ENCODE data around the gene DAP. TPM values are rescaled to one million over a fixed set of nuclear protein-coding genes. Genes with fewer than 3 reads are reported as not detected.

The DAP gene
- total RNA-seq, 1 experiment from 2014 or later, result 77.6 TPM

DNA sequence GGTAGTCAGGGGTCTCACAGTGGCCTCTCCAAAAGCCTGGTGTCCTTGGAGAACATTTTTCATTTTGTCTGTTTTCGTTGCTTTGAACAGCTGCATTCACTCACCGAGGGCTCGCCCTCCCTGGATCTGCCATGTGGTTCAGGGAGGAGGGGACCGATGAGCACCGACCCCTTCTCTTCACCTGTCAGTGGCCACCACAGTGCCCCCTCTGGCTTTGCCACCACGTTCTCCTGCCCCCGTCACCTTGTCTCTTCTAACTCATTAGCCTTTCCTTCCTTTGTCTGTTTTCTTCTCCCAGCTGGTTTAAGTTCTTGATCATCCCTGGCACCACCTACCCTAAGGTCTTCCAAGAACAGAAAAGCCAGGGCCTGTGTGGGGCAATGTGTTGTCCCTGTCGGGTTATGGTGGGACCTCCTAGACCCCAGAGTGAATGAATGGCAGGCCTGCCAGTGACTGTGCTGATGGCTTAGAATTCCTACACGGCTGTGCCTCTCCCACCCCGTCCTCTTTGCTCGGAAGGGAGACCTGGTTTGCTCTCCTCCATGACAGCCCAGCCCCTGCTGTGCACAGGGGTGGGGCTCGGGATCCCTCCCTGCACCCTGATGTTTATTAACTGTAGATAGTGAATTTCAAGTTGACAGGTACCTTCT, 107.2 kb downstream of the DAP start:
- H3K9me3 Mint-ChIP-seq (ENCODE audit: unreplicated experiment), result no peaks in the 10 kb centered on the region
- no peak overlapping the region for H3K4me3 Mint-ChIP-seq (ENCODE audit: unreplicated experiment)
- peaks cover 22% of the 10 kb centered on the region for H3K36me3 Mint-ChIP-seq (ENCODE audit: insufficient read depth, unreplicated experiment)
- Histone ChIP-seq H3K36me3 (ENCODE audit: control insufficient read depth, insufficient read depth, low read length) (no peaks in the 10 kb centered on the region), H3K27me3 (replicated peaks; ENCODE audit: control insufficient read depth, insufficient read depth, low read length) (no peaks in the 10 kb centered on the region), H3K4me1 (no peaks in the 10 kb centered on the region), H3K9me3 (no peaks in the 10 kb centered on the region), H3K4me3 (ENCODE audit: low read depth, low read length) (no peak overlapping the region)
- TF ChIP-seq, protein P1, sequence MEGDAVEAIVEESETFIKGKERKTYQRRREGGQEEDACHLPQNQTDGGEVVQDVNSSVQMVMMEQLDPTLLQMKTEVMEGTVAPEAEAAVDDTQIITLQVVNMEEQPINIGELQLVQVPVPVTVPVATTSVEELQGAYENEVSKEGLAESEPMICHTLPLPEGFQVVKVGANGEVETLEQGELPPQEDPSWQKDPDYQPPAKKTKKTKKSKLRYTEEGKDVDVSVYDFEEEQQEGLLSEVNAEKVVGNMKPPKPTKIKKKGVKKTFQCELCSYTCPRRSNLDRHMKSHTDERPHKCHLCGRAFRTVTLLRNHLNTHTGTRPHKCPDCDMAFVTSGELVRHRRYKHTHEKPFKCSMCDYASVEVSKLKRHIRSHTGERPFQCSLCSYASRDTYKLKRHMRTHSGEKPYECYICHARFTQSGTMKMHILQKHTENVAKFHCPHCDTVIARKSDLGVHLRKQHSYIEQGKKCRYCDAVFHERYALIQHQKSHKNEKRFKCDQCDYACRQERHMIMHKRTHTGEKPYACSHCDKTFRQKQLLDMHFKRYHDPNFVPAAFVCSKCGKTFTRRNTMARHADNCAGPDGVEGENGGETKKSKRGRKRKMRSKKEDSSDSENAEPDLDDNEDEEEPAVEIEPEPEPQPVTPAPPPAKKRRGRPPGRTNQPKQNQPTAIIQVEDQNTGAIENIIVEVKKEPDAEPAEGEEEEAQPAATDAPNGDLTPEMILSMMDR (IDR thresholded peaks at IDR 0.05; ENCODE audit: insufficient read depth in 1 of 2, low read depth in 1 of 2, low read length in 1 of 2, severe bottlenecking in 1 of 2, unreplicated experiment in 1 of 2), result no peak
- CTCF ChIA-PET, result no interaction called here
- no peaks in the 10 kb centered on the region for H3K27me3 Mint-ChIP-seq (ENCODE audit: insufficient read depth, unreplicated experiment)
- H3K4me1 Mint-ChIP-seq (ENCODE audit: low read depth, unreplicated experiment), result no peaks in the 10 kb centered on the region
- POLR2A ChIA-PET, result no interaction called here
- intact Hi-C loops (cut with micrococcal nuclease; ENCODE audit: unreplicated experiment), result no loop called here
- no TSS peak for BruUV-seq (replicated peaks)
- H3K27ac Mint-ChIP-seq (ENCODE audit: unreplicated experiment), result no peak overlapping the region
- peak in 1 of 2 experiments; percentile 7 for DNase-seq

DNA sequence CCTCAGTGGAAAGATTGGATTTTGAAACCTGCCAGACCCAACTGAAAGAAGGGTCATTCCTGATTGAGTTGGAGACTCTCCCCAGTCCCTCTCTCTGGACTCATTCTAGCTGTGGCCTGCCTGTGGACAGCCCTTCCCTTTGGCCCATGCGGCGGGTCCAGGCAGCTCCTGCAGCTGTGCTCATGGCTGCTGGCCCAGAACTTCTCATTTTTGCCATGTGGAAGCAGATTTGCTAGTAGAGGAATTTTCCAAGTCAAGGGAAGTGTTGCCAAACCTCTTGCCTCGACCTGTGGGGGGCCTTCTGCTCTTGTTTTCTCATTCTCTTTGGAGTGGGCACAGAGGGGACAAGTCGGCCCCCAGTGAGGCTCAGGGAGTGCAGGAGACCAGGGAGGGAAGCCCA, 108.0 kb downstream of the DAP start:
- Histone ChIP-seq H3K9me3 (no peaks in the 10 kb centered on the region), H3K27me3 (replicated peaks; ENCODE audit: control insufficient read depth, insufficient read depth, low read length) (no peaks in the 10 kb centered on the region), H3K4me3 (ENCODE audit: low read depth, low read length) (no peak overlapping the region), H3K4me1 (no peaks in the 10 kb centered on the region), H3K36me3 (ENCODE audit: control insufficient read depth, insufficient read depth, low read length) (no peaks in the 10 kb centered on the region)
- DNase-seq, result peak in 1 of 2 experiments; percentile 14
- BruUV-seq (replicated peaks), result no TSS peak
- no peaks in the 10 kb centered on the region for H3K4me1 Mint-ChIP-seq (ENCODE audit: low read depth, unreplicated experiment)
- ChIA-PET POLR2A (no interaction called here), CTCF (no interaction called here)
- H3K27me3 Mint-ChIP-seq (ENCODE audit: insufficient read depth, unreplicated experiment), result no peaks in the 10 kb centered on the region
- intact Hi-C loops (cut with micrococcal nuclease; ENCODE audit: unreplicated experiment), result no loop called here
- no peak overlapping the region for H3K27ac Mint-ChIP-seq (ENCODE audit: unreplicated experiment)
- H3K36me3 Mint-ChIP-seq (ENCODE audit: insufficient read depth, unreplicated experiment), result peaks cover 22% of the 10 kb centered on the region
- no peaks in the 10 kb centered on the region for H3K9me3 Mint-ChIP-seq (ENCODE audit: unreplicated experiment)
- H3K4me3 Mint-ChIP-seq (ENCODE audit: unreplicated experiment), result no peak overlapping the region
- TF ChIP-seq, protein P1 (IDR thresholded peaks at IDR 0.05; ENCODE audit: insufficient read depth in 1 of 2, low read depth in 1 of 2, low read length in 1 of 2, severe bottlenecking in 1 of 2, unreplicated experiment in 1 of 2), result no peak

DNA sequence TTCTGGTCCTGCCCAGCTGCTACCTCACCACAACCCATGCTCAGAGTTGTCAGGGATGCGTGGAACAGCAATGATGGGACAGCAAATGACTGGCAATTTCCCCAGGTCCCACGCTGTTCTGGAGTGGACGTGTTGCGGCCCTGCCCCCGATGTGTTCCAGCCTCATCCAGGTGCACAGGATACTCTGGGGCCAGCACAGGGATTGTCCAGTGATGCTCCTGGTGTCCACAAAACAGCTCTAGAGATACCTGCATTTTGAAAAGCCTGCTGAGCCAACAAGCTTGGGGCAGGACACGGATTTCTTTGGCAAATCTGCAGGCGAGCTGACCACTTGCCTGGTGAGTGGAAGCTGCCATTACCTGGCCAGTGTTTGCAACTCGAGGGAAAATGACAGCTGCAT, 108.4 kb downstream of the DAP start:
- CTCF ChIA-PET, result no interaction called here
- no peak overlapping the region for H3K27ac Mint-ChIP-seq (ENCODE audit: unreplicated experiment)
- H3K4me1 Mint-ChIP-seq (ENCODE audit: low read depth, unreplicated experiment), result no peaks in the 10 kb centered on the region

More for the DNA sequence above, 108.4 kb downstream of the DAP start:
- Mint-ChIP-seq H3K4me3 (ENCODE audit: unreplicated experiment) (no peak overlapping the region), H3K36me3 (ENCODE audit: insufficient read depth, unreplicated experiment) (peaks cover 22% of the 10 kb centered on the region), H3K9me3 (ENCODE audit: unreplicated experiment) (no peaks in the 10 kb centered on the region), H3K27me3 (ENCODE audit: insufficient read depth, unreplicated experiment) (no peaks in the 10 kb centered on the region)
- peak in 1 of 2 experiments; percentile 21 for DNase-seq
- H3K36me3 ChIP-seq (ENCODE audit: control insufficient read depth, insufficient read depth, low read length), result no peaks in the 10 kb centered on the region
- H3K4me1 ChIP-seq, result no peaks in the 10 kb centered on the region
- POLR2A ChIA-PET, result no interaction called here
- H3K4me3 ChIP-seq (ENCODE audit: low read depth, low read length), result no peak overlapping the region
- TF ChIP-seq, protein P1 (IDR thresholded peaks at IDR 0.05; ENCODE audit: insufficient read depth in 1 of 2, low read depth in 1 of 2, low read length in 1 of 2, severe bottlenecking in 1 of 2, unreplicated experiment in 1 of 2), result no peak
- H3K27me3 ChIP-seq (replicated peaks; ENCODE audit: control insufficient read depth, insufficient read depth, low read length), result no peaks in the 10 kb centered on the region
- no TSS peak for BruUV-seq (replicated peaks)
- intact Hi-C loops (cut with micrococcal nuclease; ENCODE audit: unreplicated experiment), result no loop called here
- H3K9me3 ChIP-seq, result no peaks in the 10 kb centered on the region

All from Caco-2 (cell line).